BJ (cell line): ENCODE results near the gene POM121L2. TPM values are rescaled to one million over a fixed set of nuclear protein-coding genes. Genes with fewer than 3 reads are reported as not detected.

Experiments used
- CTCF ChIA-PET: fragments of 350-600 bp; formaldehyde crosslinking; extraction: SDS; loops from one replicate; lab custom pipeline; 2021; ENCODE audit warnings: antibody characterized with exemption, inconsistent platforms; lab: Yijun Ruan, JAX
- POLR2A ChIA-PET: fragments of 300-600 bp; sonication (Branson Sonifier 250); formaldehyde crosslinking; extraction: SDS; loops from one replicate; lab custom pipeline; 2021; ENCODE audit warnings: antibody characterized with exemption; lab: Charles Lee
- DNase-seq: peaks from one replicate; pipeline ENCODE4 v3.0.0-alpha.2; 2011; ENCODE audit warnings: low read depth
- H3K27me3 ChIP-seq: 2 replicates; pipeline ENCODE4 v1.6.0; 2011; ENCODE audit warnings: low read length; ENCODE audit not compliant: control insufficient read depth, insufficient read depth
- H3K36me3 ChIP-seq: 2 replicates; pipeline ENCODE4 v1.5.1; 2011; ENCODE audit warnings: low read length; ENCODE audit not compliant: control insufficient read depth, insufficient read depth
- H3K4me3 ChIP-seq: 2 replicates; pipeline ENCODE4 v1.5.1; 2011; ENCODE audit warnings: low read depth, mild to moderate bottlenecking, control low read depth, low read length
- CTCF ChIP-seq: IDR thresholded peaks from 2 replicates; pipeline ENCODE4 v1.5.1; 2011; ENCODE audit warnings: low read depth, mild to moderate bottlenecking, control low read depth, inconsistent platforms, low read length, moderate library complexity; ENCODE audit not compliant: insufficient read depth
- polyA plus RNA-seq: library from polyadenylated mRNA; depleted of rRNA; stranded (reverse); fragments of >200 nt; gene quantifications from 2 replicates; pipeline ENCODE4 v1.2.3, GENCODE V29; 2011

The POM121L2 gene
- polyA plus RNA-seq, 1 experiment = not detected

DNA sequence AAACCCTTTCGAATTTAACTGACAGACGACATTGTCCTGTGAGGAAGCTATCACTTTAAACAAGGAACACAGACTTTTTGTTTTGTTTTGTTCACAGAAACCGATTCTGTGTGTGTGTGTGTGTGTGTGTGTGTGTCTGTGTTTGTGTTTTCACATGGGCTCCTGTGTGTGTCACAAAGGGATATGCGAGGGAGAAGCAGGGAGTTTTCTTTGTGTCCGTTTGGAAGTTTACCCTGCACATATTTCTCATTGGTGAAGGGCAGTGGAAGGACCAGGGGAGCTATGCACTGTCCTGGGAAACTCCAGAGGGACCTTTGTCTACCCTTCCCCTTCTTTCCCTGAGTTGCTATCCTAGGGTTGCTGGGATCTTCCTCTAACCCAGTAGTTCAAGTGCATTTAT lies 17.7 kb downstream of the POM121L2 start:
- no peak for DNase-seq
- Histone ChIP-seq H3K36me3 (no peaks in the 10 kb centered on the region), H3K4me3 (no peak overlapping the region), H3K27me3 (0 out of 2 replicates have a peak, but pooled peaks cover 5% of the 10 kb centered on the region)
- ChIA-PET CTCF (no interaction called here), POLR2A (no interaction called here)
- TF ChIP-seq CTCF = no peak

DNA sequence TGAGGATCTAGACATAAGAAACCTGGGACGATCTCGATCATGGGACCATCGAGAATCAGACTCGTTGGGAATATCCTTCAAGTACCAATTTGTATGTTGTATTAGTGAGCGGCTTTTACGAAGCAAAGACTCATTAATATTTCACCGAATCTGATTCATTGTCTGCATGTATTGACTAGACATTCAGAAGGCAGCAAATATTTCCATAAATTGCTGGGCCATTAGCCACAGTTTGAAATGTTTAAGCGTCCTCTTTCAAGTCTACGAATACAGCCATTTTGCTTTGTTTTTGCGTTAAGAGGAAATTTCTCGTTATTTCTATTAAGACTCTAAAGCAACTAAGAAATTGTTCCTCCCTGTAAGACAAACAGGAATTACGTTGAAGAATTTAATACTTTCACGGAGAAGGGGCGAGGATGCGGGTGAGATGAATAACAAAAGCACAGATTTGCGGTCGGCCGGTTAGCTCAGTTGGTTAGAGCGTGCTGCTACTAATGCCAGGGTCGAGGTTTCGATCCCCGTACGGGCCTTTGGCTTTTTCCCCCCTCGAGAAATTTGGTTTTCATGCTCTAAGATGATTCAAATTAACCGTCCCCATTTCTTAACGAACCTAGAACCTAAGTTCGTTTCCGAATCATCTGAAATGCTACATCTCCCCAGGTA lies 18.5 kb downstream of the POM121L2 start:
- POLR2A ChIA-PET = no interaction called here
- no peak overlapping the region for H3K4me3 ChIP-seq
- no peak for DNase-seq

DNA sequence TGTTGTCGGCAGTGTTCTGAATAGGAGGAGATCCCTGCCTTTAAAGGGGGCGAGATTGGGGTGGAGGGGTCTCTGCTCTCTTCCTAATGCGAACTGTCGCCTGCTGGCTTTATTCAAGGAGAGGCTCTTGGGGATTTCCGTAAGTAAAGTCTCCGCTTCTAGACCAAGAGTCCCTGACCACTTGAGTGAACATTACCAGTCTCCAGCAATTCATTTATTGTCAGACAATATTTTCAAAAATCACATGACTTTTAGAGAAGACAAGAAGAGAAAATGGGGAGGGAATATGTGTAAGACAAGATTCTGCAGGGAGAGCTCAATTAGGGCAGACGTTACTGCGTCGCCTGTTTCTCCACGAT lies 21.2 kb downstream of the POM121L2 start:
- ChIA-PET POLR2A (no interaction called here), CTCF (interaction anchor here (1.2 kb wide), 1 partner anchor 12 kb away, joined by 3 read pairs; no protein-coding TSS in a partner anchor)
- Histone ChIP-seq H3K27me3 (peaks cover 20% of the 10 kb centered on the region), H3K36me3 (no peaks in the 10 kb centered on the region), H3K4me3 (no peak overlapping the region)
- TF ChIP-seq CTCF = no peak
- DNase-seq = no peak

More for the DNA sequence above, 18.5 kb downstream of the POM121L2 start:
- TF ChIP-seq CTCF = no peak
- Histone ChIP-seq H3K36me3 (no peaks in the 10 kb centered on the region), H3K27me3 (peaks cover 9% of the 10 kb centered on the region; the same call in 1 of the 2 replicates)
- CTCF ChIA-PET = no interaction called here

DNA sequence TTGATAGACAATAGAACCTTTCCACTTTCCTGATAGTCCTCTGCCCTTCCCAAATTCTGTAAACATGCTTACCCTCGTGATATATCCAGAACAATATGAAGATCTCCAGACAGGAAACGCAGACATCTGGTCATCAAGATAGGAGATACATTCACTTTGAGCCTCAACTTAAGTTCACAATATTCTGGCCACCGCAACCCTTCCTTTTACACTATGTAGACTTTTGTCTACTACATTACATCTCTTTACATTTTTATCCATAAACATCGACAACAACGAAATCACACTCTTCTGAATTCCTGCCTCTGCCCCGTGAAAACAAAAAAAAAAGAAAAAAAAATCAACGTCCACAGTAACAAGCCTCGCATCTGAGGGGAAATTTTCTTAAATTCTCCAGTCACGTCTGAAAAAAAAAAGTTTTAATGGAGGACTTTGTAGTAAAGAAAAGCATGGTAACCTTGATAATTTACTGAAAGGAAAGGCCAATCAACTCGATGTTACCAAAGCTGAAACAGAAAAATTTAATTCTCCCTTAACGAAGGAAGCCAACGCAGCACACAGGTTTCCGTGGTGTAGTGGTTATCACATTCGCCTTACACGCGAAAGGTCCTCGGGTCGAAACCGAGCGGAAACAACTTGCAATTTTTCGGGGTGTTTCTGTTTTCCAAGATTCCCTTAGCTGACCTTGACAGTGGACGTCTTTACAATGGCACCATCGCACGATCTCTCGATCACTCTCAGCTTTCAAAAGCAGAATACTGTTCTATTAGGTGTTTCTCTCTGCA lies 21.8 kb downstream of the POM121L2 start:
- H3K4me3 ChIP-seq = no peak overlapping the region
- ChIA-PET POLR2A (no interaction called here), CTCF (interaction anchor here (1.2 kb wide), 1 partner anchor 12 kb away, joined by 3 read pairs; no protein-coding TSS in a partner anchor)
- no peak for TF ChIP-seq CTCF
- no peaks in the 10 kb centered on the region for H3K36me3 ChIP-seq
- H3K27me3 ChIP-seq = peaks cover 21% of the 10 kb centered on the region
- no peak for DNase-seq
